Osteocyte (in vitro differentiated cells): ENCODE results near the gene RDH8. TPM values are rescaled to one million over a fixed set of nuclear protein-coding genes. Genes with fewer than 3 reads are reported as not detected.
A peak's percentile ranks its signal among the peaks of the same experiment; 100 is the strongest.

ENCODE experiments used
- DNase-seq: peaks from one replicate; pipeline ENCODE4 v3.0.0; 2021; ENCODE audit warnings: mixed read lengths; ENCODE audit not compliant: unreplicated experiment; ENCODE audit errors: extremely low spot score
- H3K27ac Mint-ChIP-seq: one replicate; pipeline ENCODE4 v1.8.0; 2021; ENCODE audit warnings: mild to moderate bottlenecking, mixed read lengths; ENCODE audit not compliant: unreplicated experiment
- H3K27me3 Mint-ChIP-seq: one replicate; pipeline ENCODE4 v1.8.0; 2021; ENCODE audit warnings: mixed read lengths; ENCODE audit not compliant: unreplicated experiment
- H3K36me3 Mint-ChIP-seq: one replicate; pipeline ENCODE4 v1.8.0; 2021; ENCODE audit warnings: mixed read lengths; ENCODE audit not compliant: unreplicated experiment
- H3K4me1 Mint-ChIP-seq: one replicate; pipeline ENCODE4 v1.8.0; 2021; ENCODE audit warnings: mixed read lengths; ENCODE audit not compliant: unreplicated experiment
- H3K4me3 Mint-ChIP-seq: one replicate; pipeline ENCODE4 v1.8.0; 2021; ENCODE audit warnings: mild to moderate bottlenecking, moderate library complexity, mixed read lengths; ENCODE audit not compliant: unreplicated experiment
- H3K9me3 Mint-ChIP-seq: one replicate; pipeline ENCODE4 v1.8.0; 2021; ENCODE audit warnings: mixed read lengths; ENCODE audit not compliant: unreplicated experiment
- CTCF ChIP-seq: fragments of 200-600 bp; sonication (generic); IDR thresholded peaks from 2 replicates; pipeline ENCODE4 v1.5.0; 2021; ENCODE audit warnings: antibody characterized with exemption, mild to moderate bottlenecking, moderate library complexity
- total RNA-seq: library from RNA; stranded (reverse); gene quantifications from 2 replicates; pipeline ENCODE4 v1.2.1, GENCODE V29; 2021

The RDH8 gene
- total RNA-seq, 1 donor from 2014 or later, result not detected

- Mint-ChIP-seq H3K4me3 (no peak overlapping the region), H3K27me3 (no peaks in the 10 kb centered on the region), H3K36me3 (peaks cover 19% of the 10 kb centered on the region), H3K4me1 (peaks cover 56% of the 10 kb centered on the region), H3K27ac (no peak overlapping the region), H3K9me3 (no peaks in the 10 kb centered on the region)
- no peak for TF ChIP-seq CTCF
- DNase-seq, result no peak
Observed at GRCh38 chr19:10004617-10005016, 8.7 kb upstream of the RDH8 start.

- TF ChIP-seq CTCF, result no peak
- no peak overlapping the region for H3K4me3 Mint-ChIP-seq
- no peaks in the 10 kb centered on the region for H3K27me3 Mint-ChIP-seq
- DNase-seq, result no peak
- H3K4me1 Mint-ChIP-seq, result peaks cover 55% of the 10 kb centered on the region
- H3K27ac Mint-ChIP-seq, result peak overlapping the region; percentile 93
- peaks cover 15% of the 10 kb centered on the region for H3K36me3 Mint-ChIP-seq
- no peaks in the 10 kb centered on the region for H3K9me3 Mint-ChIP-seq
Observed at GRCh38 chr19:10005632-10006334, 7.5 kb upstream of the RDH8 start.

- peaks cover 15% of the 10 kb centered on the region for H3K36me3 Mint-ChIP-seq
- no peak for DNase-seq
- H3K27me3 Mint-ChIP-seq, result no peaks in the 10 kb centered on the region
- H3K4me1 Mint-ChIP-seq, result peaks cover 59% of the 10 kb centered on the region
- TF ChIP-seq CTCF, result no peak
- no peaks in the 10 kb centered on the region for H3K9me3 Mint-ChIP-seq
- peak overlapping the region; percentile 93 for H3K27ac Mint-ChIP-seq
- H3K4me3 Mint-ChIP-seq, result peak overlapping the region; percentile 5
Observed at GRCh38 chr19:10006335-10006708, 7.0 kb upstream of the RDH8 start.

GRCh38 chr19:10006752-10007323 lies 6.4 kb upstream of the RDH8 start:
- H3K9me3 Mint-ChIP-seq, result no peaks in the 10 kb centered on the region
- TF ChIP-seq CTCF, result no peak
- peak overlapping the region; percentile 60 for H3K4me3 Mint-ChIP-seq
- H3K27ac Mint-ChIP-seq, result peak overlapping the region; percentile 93
- no peaks in the 10 kb centered on the region for H3K27me3 Mint-ChIP-seq
- peaks cover 13% of the 10 kb centered on the region for H3K36me3 Mint-ChIP-seq
- DNase-seq, result no peak
- peaks cover 56% of the 10 kb centered on the region for H3K4me1 Mint-ChIP-seq

GRCh38 chr19:10007371-10008183 lies 5.7 kb upstream of the RDH8 start:
- no peaks in the 10 kb centered on the region for H3K9me3 Mint-ChIP-seq
- no peak for TF ChIP-seq CTCF
- H3K36me3 Mint-ChIP-seq, result peaks cover 11% of the 10 kb centered on the region
- H3K4me1 Mint-ChIP-seq, result peaks cover 56% of the 10 kb centered on the region
- peak overlapping the region; percentile 93 for H3K27ac Mint-ChIP-seq
- H3K27me3 Mint-ChIP-seq, result no peaks in the 10 kb centered on the region
- no peak for DNase-seq
- H3K4me3 Mint-ChIP-seq, result peak overlapping the region; percentile 60
